Erythroblast (primary cell): Measurements from ENCODE around the gene ISL2.

Experiments
- GATA1 ChIP-seq: IDR thresholded peaks from 2 replicates; pipeline ENCODE4 v1.6.1; 2011; ENCODE audit warnings: low read depth, mild to moderate bottlenecking, control low read depth, low read length, moderate library complexity
- POLR2A ChIP-seq: IDR thresholded peaks from 2 replicates; pipeline ENCODE4 v1.6.1; 2011; ENCODE audit warnings: mild to moderate bottlenecking, low read length

GRCh38 chr15:76321171-76321570 lies 15.4 kb upstream of the ISL2 start:
- TF ChIP-seq POLR2A, result no peak
- no peak for TF ChIP-seq GATA1
